ENCODE measurements around the gene HDAC10.

The HDAC10 gene

DNA sequence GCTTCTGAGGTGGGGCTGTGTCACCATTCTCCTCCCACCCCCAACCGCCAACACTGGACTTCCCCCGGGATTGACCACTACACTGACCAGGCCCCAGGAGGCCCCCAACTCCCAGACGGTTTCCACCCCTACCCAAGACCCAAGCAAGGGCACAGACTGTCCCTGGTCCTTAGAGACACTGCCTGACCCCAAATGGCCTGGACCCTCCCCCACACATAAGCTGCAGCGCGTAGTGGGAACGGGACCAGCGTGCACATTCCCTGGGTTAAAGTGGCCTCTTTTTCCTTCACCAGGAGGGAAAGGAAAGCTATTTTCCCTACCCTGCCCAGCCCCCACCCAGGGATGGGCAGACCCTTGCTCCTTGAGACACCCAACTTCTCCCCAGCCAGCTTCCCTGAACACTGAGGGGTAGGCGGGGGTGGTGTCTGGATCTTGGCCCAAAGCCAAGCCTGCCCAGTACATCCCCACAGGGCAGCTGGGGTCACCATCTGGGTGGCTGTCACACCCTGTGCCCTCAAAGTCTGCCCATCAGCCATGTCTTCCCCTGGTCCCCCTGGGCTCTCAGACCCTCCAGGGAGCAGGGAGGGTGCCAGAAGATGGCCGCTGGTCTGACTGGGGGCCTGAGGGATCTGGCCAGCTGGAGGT is 12.0 kb upstream of the HDAC10 start:
- no peak for TF ChIP-seq JUND (IDR thresholded peaks at IDR 0.05; ENCODE audit: low read depth)
- in situ Hi-C loops (cut with HindIII; ENCODE audit: low pct_unique_long_range_greater_than_20kb, low sequenced_read_pairs): no loop called here
- no peak for DNase-seq (ENCODE audit: low read depth in 1 of 2, low spot score in 1 of 2)

DNA sequence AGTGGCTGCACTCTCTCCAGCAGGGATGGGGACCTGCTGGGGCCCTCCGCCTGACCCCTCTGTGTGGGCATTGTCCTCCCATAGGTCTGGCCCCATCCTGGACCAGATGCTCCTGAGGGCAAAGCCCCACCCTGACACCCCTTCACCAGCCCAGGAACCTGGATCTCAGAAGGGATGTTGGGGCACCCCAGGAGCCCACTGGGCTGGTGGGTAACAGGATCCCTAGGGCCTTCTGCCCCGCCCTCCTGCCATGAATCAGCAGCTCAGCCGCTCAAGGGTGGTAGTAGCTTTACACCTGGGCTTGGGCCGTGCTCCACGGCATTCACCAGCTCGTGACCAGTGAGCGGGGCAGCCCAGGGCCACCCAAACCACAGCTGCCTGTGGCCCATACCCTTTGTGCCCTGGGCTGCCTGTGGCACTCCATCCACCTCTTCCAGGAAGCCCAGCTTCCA is 11.4 kb upstream of the HDAC10 start:
- TF ChIP-seq JUND (IDR thresholded peaks at IDR 0.05; ENCODE audit: low read depth): no peak
- in situ Hi-C loops (cut with HindIII; ENCODE audit: low pct_unique_long_range_greater_than_20kb, low sequenced_read_pairs): no loop called here

DNA sequence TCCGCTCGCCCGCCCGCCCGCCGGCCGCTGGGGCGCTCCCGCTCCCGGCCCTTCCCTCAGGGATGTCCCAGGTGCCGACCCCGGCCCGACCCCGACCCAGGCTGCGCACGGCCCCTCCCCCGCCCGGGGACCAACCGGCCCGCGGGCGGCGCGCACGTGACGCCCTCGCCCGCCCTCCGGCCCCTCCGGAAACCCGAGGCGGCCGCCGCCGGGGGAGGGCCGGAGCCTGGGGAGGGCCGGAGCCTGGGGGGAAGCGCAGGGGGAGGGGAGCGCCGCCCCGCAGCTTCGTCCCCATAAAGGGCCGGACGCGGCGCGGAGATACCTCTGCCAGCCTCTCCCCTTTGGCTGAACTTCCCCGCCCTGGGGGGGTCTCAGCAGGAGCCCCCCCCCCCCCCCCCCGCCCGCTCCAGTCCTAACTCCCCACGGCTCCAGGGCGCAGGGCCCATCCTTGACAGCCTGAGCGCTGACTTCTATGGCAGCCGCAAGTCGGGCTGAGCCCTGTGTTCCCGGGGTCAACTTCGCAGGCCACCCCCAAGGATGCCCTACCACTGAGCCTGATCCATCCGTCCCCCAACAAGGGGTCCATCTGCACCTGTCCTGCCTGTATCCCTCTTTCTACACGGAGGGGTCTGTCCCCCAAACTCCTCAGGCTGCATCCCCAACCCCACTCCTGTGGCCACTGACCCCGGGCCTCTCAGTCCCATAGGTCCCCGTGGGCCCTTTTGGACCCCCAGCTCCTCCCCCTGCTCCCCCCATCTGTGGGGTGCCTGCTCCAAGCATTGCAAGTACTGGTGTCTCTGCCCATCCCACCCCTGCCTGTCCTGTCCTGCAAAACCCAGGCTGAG is 10.8 kb upstream of the HDAC10 start, which contains the start of gene MAPK12:
TSS of gene MAPK12 (minus strand) at position 69 of the 845 bp plus-strand sequence. CDS start 174 bp downstream, outside the sequence.
- no peak for DNase-seq (ENCODE audit: low read depth in 1 of 2, low spot score in 1 of 2)
- TF ChIP-seq JUND (IDR thresholded peaks at IDR 0.05; ENCODE audit: low read depth): no peak
- in situ Hi-C loops (cut with HindIII; ENCODE audit: low pct_unique_long_range_greater_than_20kb, low sequenced_read_pairs): no loop called here

More for the DNA sequence above, 11.4 kb upstream of the HDAC10 start:
- no peak for DNase-seq (ENCODE audit: low read depth in 1 of 2, low spot score in 1 of 2)

- DNase-seq (ENCODE audit: low read depth in 1 of 2, low spot score in 1 of 2): peak; percentile 41 to 62
- no peak for TF ChIP-seq JUND (IDR thresholded peaks at IDR 0.05; ENCODE audit: low read depth)
- in situ Hi-C loops (cut with HindIII; ENCODE audit: low pct_unique_long_range_greater_than_20kb, low sequenced_read_pairs): no loop called here
Observed at GRCh38 chr22:50260801-50261614, 9.9 kb upstream of the HDAC10 start.

DNA sequence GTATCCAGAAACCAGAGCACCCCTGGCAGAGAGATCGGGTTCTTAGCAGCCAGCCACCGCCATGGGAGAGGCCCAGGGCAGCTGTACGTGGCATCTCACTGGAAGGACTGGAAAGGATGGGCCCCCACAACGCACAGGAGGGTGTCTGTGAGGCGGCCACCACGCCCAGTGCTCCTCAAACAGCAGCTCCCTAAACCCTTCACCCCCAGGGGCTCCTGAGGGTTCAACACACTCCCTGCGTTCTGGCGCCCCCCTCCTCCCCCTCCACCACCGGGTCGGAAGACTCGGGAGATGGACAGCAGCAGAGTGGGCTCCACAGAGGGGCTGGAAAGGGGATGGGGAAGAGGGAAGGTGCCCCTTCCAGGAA is 9.4 kb upstream of the HDAC10 start:
- in situ Hi-C loops (cut with HindIII; ENCODE audit: low pct_unique_long_range_greater_than_20kb, low sequenced_read_pairs): no loop called here
- DNase-seq (ENCODE audit: low read depth in 1 of 2, low spot score in 1 of 2): no peak
- TF ChIP-seq JUND (IDR thresholded peaks at IDR 0.05; ENCODE audit: low read depth): no peak

- no peak for TF ChIP-seq JUND (IDR thresholded peaks at IDR 0.05; ENCODE audit: low read depth)
- in situ Hi-C loops (cut with HindIII; ENCODE audit: low pct_unique_long_range_greater_than_20kb, low sequenced_read_pairs): no loop called here
- no peak for DNase-seq (ENCODE audit: low read depth in 1 of 2, low spot score in 1 of 2)
Observed at GRCh38 chr22:50259302-50259701, 8.2 kb upstream of the HDAC10 start.

- DNase-seq (ENCODE audit: low read depth in 1 of 2, low spot score in 1 of 2): no peak
- in situ Hi-C loops (cut with HindIII; ENCODE audit: low pct_unique_long_range_greater_than_20kb, low sequenced_read_pairs): no loop called here
- TF ChIP-seq JUND (IDR thresholded peaks at IDR 0.05; ENCODE audit: low read depth): no peak
Observed at GRCh38 chr22:50258361-50259292, 7.6 kb upstream of the HDAC10 start.

DNA sequence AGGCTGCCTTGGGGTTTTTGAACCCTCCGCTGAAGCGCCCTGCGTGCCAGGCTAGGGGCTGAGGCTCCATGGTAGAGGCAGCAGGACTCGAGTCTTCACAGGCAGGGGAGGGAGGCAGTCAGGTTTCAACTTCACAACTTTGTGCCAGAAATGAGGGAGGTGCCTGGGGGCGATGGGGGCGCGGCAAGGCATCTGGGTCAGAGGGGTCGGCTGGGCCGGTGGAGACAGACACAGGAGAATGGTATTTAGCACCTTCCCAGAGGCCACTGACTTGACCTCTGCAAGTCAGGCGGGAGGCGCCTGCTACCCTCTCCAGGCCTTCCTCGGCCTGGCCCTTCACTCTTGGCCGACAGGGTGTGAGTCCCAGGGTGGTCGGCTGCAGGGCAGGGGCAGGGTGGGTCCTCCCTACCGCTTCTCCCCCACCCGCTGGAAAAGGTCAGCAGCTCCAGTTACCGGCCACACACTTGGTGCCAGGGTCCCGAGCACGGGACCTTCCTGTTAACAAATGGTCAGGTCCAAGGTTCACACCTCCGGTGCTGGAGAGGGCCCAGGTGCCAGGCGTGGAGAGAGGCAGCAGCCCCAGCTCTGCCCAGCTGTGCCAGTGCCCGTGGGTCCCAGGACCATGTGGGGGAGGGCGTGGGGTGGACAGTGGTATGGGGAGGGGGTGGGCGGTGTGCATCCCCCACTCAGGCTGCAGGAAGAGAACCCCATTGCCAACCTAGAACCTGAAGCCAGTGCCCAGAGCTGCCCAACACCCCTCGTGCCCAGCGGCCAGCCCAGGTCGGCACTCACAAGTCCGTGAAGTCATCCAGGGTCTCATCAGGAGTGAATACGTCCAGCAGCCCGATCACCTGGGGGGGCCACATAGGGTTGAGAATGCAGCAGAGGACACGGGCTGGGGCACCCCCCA is 6.6 kb upstream of the HDAC10 start:
- in situ Hi-C loops (cut with HindIII; ENCODE audit: low pct_unique_long_range_greater_than_20kb, low sequenced_read_pairs): no loop called here
- TF ChIP-seq JUND (IDR thresholded peaks at IDR 0.05; ENCODE audit: low read depth): no peak
- no peak for DNase-seq (ENCODE audit: low read depth in 1 of 2, low spot score in 1 of 2)

- no peak for DNase-seq (ENCODE audit: low read depth in 1 of 2, low spot score in 1 of 2)
- in situ Hi-C loops (cut with HindIII; ENCODE audit: low pct_unique_long_range_greater_than_20kb, low sequenced_read_pairs): no loop called here
- no peak for TF ChIP-seq JUND (IDR thresholded peaks at IDR 0.05; ENCODE audit: low read depth)
Observed at GRCh38 chr22:50257041-50257440, 6.0 kb upstream of the HDAC10 start.

DNA sequence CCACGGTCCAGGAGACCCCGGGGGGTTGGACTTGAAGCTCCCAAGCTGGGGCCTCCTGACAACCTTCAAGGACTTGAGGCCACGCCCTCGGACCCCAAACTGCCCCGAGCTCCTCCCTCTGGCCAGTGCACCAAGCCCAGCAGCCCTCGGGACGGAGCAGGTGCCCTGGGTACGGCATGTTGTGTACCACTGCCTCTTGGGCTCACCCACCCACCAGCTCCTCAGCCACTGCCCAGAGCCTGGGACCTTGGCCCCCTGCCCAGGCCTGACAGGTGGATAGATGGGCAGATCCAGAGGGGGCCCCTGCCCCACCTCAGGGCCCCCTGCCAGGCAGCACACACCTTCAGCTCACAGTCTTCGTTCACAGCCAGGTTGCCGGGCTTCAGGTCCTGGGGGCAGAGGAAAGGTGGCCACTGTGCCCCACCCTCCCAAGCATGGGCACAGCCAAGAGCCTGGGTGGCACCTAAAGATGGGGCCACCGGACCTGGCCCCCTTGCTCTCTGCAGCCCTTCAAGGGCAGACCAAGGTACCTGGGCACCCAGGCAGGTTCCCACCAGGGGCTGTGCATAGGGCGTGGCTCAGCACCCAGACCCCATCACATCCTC is 5.3 kb upstream of the HDAC10 start:
- in situ Hi-C loops (cut with HindIII; ENCODE audit: low pct_unique_long_range_greater_than_20kb, low sequenced_read_pairs): no loop called here
- DNase-seq (ENCODE audit: low read depth in 1 of 2, low spot score in 1 of 2): no peak
- TF ChIP-seq JUND (IDR thresholded peaks at IDR 0.05; ENCODE audit: low read depth): no peak

Measured in T47D (cell line).